ENCODE results near the gene CDH23. TPM values are rescaled to one million over a fixed set of nuclear protein-coding genes. Genes with fewer than 3 reads are reported as not detected.

The CDH23 gene
- total RNA-seq, 1 donor from 2014 or later = 0.40 TPM

- DNase-seq (ENCODE audit: low read depth) = no peak
Measured at GRCh38 chr10:71419750-71420149, 23.0 kb downstream of the CDH23 start.

DNA sequence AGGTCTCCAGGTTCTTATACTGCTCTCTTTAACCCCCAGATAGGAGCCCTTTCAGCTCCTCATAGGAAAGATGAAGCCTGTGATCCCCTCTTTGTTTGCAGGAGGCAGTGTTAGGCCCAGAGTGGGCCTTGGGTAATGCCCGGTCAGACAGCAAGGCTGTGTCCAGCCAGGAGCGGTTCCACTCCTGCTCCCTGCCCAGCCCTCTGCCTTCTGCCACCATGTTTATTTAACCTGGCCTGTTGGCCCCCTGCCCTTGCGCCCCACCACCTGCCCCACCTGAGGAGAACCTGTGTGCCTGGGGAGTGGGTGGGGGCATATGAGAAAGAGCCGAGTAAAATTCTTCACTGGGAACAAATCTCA, 24.3 kb downstream of the CDH23 start:
- no peak for DNase-seq (ENCODE audit: low read depth)

- no peak for DNase-seq (ENCODE audit: low read depth)
Measured at GRCh38 chr10:71423250-71423649, 26.5 kb downstream of the CDH23 start.

- no peak for DNase-seq (ENCODE audit: low read depth)
Measured at GRCh38 chr10:71423901-71424300, 27.2 kb downstream of the CDH23 start.

GRCh38 chr10:71424496-71425194, 27.9 kb downstream of the CDH23 start:
- no peak for DNase-seq (ENCODE audit: low read depth)

DNA sequence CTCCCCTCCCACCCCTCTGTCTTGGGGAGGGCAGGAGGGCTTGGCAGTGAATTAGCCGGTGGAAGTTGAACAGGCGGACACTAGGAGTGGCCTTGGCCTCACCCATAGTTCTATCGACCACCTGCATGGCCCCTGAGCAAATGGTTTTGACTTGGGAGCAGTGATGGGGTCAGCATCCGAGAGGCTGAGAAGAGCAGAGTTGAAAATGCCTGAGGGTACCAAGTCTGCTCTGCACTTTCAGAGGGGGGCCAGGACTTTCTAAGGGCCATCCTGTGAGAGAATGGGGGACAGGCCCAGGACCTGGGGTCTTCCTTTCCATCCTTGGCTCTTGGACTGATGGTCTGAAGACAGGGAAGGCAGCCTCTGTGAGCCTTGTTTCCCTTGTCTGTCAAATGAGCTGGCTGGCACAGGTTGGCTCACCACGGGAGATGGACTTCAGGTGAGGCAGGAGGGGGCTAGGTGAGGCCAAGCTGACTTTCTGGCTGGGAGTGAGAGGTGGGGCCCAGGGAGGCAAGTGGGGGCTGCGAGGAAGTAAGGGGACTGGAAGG, 29.4 kb downstream of the CDH23 start:
- DNase-seq (ENCODE audit: low read depth) = no peak

- no peak for DNase-seq (ENCODE audit: low read depth)
Measured at GRCh38 chr10:71427246-71427645, 30.5 kb downstream of the CDH23 start.

DNA sequence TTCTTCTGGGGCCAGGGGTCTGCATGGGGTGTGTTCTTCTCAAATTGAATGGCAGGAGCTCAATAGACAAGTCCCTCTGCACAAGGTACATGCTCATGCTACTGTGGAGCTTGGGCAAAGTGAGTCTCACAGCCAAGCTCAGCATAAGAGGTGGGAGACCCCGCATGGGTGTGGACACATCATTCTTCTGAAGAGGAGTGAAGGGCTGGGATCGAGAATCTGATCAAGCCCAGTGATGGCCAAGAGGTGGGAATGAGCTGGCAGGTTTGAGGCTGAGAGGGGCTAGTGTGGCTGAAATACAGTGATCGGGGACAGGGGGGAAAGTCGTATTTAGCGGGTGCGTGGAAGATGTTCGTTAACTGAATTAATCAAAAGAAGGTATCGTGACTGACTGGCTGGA, 32.6 kb downstream of the CDH23 start:
- DNase-seq (ENCODE audit: low read depth) = no peak

DNA sequence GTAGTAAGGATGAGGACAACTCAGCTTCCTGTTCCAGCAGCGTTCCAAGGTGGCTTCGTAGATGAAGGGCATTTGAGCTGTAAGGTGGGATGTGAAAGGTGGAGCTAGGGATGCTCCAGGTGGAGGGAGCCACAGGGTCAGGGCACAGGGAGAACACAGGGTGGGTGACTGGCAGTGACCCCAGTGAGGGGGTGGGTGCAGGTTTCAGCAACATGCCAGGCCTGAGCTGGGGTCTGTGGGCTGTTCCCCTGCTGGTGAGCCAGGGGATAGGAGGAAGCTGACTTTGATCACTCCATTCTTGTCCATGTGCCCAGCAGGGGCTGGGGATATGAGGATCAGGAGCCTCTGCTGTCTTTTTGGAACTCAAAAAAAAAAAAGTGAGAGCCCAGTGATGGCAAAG, 33.2 kb downstream of the CDH23 start:
- DNase-seq (ENCODE audit: low read depth) = no peak

DNA sequence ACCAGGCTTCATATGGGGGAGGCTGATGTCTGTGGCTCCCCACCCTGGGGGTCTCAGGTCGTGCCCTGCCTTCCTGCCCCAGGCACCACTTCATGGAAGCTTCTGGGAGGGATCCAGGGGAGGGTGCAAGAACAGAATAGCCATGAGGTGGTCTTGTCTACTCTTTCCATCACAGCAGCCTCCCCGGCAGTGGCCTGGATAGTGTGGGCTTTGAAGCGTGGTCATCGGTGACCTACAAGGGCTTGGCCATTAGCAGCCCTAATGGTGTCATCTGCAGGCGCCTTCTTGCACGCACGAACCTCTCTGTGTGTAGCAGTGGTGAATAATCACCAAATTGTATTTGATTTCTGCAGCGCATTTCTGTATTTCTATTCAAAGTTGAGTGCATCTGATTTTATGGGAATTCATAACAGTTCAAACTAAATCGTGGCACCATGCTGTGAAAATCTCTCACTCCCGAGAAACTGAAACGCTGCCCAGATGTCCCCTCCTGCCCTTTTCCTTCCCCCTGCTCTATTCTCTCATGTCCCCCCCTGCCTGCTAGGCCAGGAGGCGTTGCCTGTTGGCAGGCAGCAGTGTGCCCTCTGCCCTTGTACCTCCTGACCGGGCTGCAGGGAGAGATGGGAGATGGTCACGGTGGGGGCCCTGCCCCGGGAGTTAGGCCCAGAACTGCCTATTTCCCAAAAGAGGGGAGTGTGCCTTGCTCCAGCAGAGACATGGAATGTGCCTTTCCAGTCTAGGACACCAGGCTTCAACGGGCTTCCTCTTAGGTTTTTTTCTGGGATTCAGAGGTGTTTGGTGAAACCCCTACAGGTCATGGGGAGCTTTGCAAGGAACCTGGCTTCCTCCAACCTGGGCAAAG, 34.8 kb downstream of the CDH23 start:
- DNase-seq (ENCODE audit: low read depth) = no peak

- no peak for DNase-seq (ENCODE audit: low read depth)
Measured at GRCh38 chr10:71432101-71432905, 35.6 kb downstream of the CDH23 start.

DNA sequence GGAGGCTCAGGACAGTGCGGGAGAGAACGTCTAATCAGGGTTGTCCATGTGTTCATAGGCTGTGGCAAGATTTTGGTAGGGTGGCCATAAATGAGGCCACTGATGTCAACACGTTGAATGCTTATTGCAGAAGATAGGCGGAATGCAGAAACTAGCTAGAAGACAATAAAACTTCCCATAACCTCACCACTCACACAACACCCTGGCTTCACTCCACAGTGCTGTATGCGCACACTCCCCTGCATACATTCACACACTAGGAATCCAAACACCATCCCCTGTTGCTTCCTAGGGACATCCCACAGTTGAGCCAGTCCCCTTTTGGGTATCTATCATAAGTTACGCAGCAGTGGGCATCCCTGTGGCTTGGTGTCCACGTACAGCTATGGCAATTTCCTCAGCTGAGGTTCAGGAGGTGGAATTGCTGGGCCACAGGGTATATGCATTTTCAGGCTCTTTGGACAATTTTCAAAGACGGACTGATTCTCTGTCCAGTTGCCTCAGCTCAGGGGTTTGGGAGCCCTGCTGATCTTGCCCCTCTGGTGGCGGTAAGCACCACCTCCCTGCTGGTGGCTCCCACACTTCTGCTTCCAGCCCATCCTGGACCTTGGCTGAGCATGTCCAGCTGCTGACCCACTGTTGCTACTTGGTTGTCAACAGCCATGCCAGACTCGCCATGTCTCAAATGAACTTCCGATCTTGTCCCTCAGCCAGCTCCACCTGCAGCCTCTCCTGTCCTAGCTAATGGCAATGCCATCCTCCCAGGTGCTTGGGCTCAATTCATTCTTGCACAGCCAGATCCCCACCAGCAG, 36.4 kb downstream of the CDH23 start:
- no peak for DNase-seq (ENCODE audit: low read depth)

DNA sequence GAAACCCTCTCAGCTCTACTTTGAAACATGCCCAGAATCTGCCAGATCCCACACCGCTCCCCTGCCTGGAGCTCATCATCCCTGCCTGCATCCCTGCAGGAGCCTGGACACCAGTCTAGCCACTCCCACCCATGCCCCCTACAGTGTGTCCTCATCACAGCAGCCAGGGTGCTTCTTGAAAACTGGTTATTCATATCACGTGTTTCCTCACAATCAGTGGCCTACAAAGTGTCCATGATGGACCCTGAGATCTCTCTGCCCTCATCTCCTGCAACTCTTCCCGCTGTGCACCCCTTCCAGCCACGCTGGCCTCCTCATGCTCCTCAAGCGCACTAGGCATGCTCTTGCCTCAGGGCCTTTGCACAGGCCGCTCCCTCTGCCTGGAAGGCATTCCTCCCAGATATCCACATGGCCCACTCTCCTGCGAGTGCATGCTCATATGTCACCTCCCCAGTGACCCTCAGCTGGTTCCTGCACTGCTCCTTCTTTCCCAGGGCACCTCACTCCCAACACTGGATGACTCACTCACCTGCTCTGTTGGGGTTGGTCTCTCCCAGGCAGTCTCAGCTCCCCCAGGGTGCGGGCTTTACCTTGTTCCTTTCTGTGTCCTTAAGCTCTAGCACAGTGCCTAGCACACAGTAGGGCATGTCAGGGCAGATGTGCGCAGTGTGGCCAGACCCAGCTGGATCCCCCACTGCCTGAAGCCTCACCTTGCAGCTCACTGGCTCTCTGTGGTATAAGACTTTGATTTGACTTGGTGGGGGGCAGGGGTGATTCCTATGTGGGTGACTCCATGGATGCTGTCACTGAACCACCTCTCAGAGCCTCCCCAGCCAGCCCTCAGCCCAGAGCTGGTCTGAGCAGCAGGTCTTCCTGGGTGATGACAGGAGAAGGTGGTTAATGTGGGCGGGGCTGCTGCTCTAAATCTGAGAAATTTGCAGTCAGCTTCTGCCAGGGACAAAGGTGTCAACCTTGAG, 37.3 kb downstream of the CDH23 start:
- no peak for DNase-seq (ENCODE audit: low read depth)

DNA sequence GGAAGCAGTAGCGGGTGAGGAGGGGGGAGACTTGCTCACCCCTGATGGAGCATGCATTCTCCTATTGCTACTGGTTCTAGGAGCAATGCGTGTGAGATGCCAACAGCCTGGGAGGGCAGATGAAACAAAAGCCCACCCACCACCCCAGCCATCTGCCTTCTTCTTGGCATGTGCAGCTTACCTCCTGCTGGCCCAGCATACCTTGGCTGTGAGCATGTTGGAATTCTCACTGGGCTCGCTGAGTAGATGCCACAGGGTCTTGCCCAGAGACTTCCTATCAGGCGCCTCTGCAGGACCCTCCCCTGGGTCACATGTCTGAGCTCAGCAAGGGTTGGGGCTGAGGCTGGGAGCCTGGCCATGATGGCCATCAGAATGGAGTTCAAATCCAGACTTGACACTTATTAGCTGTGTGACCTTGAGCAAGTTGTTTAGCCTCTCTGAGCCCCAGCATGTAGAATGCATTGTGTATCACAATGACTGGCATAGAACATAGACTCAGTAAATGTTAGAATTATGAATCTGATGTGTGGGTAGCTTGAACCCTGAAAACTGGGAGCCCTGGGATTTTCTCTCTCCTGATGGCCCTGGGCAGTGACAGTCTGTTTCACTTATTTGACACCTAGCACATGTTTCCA, 38.2 kb downstream of the CDH23 start:
- no peak for DNase-seq (ENCODE audit: low read depth)

GRCh38 chr10:71435571-71436267, 39.0 kb downstream of the CDH23 start:
- DNase-seq (ENCODE audit: low read depth) = no peak

GRCh38 chr10:71436268-71437125, 39.8 kb downstream of the CDH23 start:
- DNase-seq (ENCODE audit: low read depth) = no peak

DNA sequence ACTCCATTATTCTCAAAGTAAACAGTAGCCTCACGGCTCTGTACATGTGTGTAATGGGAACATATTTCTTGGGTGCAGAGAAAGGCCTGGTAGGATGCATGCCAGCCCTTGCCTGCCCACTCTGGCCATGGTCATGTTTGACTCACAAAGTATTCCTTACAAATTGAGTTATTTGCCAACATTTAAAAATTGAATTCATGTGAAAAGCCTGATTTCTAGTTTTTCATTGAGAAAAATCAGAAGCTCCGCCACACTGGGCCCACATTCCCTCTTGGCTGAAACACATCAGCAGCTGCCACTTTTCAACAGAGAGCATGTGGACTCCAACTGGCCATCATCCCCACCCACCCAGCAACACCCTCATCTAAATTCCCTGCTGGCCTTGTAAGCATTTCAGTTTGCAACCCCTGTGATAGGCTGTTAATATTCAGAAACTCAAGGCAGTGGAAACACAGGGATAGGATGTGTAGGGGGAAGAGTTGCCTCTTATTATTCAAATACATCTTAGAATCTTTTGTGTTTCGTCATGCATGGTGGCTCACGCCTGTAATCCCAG, 40.9 kb downstream of the CDH23 start:
- DNase-seq (ENCODE audit: low read depth) = no peak
